NCI-H2081 treated with DMSO at 0.1 percent for 48 hours (cell line): Measurements from ENCODE around the gene ZBTB37.
"Not testable (repeated sequence)": the region's sequence is repeated elsewhere in the genome, so short reads cannot be mapped to it uniquely, and the experiment has no call there.

Experiments
- DNase-seq: peaks from one replicate; lab custom pipeline; 2025; lab: John Stamatoyannopoulos, UW

ZBTB37 gene

DNA sequence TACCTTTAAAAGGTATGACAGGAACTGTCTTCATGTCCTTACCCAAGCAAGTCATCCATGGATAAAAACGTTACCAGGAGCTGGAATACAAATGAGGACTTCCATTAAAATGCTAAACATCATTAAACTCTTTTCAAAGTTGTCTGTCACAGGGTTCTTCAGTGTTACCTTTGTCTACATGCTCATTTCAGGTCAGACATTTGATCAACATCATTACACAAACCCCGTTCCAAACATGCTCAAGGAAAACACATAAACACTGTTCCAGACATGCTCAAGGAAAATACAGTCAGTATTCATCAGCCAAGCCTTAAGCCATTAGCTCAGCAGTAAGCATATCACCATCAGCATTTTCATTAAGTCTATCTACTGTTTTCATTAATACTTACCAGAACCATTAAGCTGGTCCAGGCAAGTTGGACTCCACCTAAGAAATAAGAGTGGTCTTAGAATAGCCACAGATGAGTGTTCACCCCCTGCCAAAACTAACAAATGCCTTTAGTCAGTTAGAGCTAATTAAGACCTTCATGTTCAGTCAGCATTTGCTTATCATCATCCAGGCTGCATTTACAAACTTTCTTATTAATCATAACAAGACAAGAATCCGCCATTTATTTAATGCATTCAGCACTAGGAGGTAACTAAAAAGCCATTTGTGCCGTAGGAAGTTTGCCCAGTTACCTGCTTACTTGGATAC, 2.6 kb upstream of the ZBTB37 start:
- no peak for DNase-seq

GRCh38 chr1:173866413-173867115, 1.6 kb upstream of the ZBTB37 start:
- no peak for DNase-seq

GRCh38 chr1:173867141-173867752, 933 bp upstream of the ZBTB37 start:
- no peak for DNase-seq

DNA sequence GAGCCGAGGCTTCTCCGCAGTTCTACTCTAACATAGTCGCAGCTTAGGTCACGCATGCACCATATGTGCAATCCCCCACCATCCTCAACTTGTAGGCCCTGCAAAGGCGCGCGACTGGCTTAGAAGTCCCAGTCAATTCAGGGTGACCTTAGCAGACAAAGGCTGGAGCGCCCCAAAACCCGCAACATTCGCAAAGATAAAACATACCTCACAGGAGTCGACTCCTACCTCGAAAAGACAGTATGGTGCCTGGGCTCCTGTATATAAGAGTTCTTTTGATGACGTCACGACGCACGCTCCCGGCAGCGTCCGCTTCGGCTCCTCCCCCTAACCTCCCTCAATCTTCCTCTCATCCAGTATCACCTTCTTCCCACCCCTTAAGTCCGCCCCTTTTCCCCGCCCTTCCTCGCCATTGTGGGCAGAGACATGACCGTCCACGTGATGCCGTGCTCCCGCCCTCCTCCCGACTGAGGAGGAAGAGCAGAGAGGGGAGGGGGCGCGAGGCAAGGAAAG, 371 bp upstream of the ZBTB37 start, which contains the start of gene GAS5:
Gene GAS5, minus strand, starts transcription at position 237 of the 513 bp plus-strand sequence.
- peak; percentile 97 for DNase-seq

GRCh38 chr1:173869021-173869359, 810 bp downstream of the ZBTB37 start:
- no peak for DNase-seq

DNA sequence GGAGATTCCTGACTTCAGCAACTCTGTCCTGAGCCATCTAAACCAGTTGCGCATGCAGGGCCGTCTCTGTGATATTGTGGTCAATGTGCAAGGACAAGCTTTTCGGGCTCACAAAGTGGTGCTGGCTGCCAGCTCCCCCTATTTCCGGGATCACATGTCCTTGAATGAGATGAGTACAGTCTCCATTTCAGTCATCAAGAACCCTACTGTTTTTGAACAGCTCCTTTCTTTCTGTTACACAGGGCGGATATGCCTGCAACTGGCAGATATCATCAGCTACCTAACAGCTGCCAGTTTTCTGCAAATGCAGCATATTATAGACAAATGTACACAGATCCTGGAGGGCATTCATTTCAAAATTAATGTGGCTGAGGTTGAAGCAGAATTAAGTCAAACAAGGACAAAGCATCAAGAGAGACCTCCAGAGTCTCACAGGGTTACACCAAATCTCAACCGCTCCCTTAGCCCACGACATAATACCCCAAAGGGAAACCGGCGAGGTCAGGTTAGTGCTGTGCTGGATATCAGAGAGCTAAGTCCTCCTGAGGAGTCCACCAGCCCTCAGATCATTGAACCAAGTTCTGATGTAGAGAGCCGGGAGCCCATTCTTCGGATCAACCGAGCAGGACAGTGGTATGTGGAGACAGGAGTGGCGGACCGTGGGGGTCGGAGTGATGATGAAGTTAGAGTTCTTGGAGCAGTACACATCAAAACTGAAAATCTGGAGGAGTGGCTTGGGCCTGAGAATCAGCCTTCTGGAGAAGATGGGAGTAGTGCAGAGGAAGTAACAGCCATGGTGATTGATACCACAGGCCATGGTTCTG, 2.3 kb downstream of the ZBTB37 start:
- peak; percentile 25 for DNase-seq

DNA sequence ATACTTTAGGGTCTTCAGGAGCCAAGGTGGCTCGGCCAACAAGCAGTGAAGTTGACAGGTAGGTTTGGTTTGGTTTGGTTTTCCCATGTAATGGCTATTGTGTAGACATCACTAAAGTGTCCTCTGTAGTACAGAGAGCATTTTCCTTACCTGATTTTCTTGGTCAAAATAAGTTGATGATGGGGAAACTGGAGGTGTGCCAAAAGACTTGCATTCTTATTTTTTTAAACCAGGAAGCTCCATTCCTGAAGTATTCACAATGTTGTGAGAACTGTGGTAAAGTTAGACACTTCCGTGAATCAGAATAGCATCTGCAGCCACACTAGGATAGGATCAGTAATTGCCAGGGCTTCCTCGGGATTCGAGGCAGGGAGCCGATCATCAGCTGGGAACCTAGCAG, 2.9 kb downstream of the ZBTB37 start:
- no peak for DNase-seq

DNA sequence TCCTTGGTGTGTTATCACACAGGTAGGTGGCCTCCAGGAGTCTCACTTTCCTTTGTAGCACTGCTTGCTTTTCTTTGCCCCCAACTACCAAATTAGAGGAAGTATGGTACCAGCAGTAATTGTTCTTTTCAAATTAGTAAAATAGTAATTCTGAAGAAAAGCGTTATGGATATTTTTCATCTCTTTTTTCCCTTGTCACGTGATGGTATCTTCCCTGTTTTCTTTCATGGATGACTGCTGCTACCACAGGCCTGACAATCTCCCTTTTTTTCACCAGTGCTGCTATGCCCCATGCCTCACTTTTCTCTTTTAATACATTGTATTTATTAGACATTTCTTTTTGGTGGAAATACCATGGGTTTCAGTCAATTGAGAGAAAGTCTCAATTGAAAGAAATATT, 3.3 kb downstream of the ZBTB37 start:
- DNase-seq = no peak

DNA sequence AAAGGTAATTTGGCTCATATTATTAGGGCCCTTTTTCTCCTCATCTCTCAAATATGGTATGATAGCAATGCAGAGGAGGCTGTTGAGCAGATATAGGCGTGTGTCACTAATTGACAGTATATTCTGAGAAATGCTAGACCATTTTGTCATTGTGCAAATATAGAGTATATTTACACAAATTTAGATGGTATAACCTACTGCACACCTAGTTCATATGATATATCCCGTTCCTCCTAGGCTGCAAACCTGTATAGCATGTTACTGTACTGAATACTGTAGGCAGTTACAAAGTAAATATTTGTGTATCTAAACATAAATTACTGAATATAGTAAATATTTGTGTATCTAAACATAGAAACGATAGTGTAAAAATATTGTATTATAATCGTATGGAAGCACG, 8.6 kb downstream of the ZBTB37 start:
- DNase-seq = no peak

GRCh38 chr1:173878251-173878650, 10.1 kb downstream of the ZBTB37 start:
- DNase-seq = no peak

DNA sequence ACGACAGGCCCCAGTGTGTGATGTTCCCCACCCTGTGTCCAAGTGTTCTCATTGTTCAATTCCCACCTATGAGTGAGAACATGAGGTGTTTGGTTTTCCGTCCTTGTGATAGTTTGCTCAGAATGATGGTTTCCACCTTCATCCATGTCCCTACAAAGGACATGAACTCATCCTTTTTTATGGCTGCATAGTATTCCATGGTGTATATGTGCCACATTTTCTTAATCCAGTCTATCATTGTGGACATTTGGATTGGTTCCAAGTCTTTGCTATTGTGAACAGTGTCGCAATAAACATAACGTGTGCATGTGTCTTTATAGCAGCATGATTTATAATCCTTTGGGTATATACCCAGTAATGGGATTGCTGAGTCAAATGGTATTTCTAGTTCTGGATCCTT, 12.9 kb downstream of the ZBTB37 start:
- not testable (repeated sequence) for DNase-seq

GRCh38 chr1:173884701-173885100, 16.5 kb downstream of the ZBTB37 start:
- DNase-seq = no peak

- no peak for DNase-seq
Measured at GRCh38 chr1:173886746-173887611, 18.8 kb downstream of the ZBTB37 start.

DNA sequence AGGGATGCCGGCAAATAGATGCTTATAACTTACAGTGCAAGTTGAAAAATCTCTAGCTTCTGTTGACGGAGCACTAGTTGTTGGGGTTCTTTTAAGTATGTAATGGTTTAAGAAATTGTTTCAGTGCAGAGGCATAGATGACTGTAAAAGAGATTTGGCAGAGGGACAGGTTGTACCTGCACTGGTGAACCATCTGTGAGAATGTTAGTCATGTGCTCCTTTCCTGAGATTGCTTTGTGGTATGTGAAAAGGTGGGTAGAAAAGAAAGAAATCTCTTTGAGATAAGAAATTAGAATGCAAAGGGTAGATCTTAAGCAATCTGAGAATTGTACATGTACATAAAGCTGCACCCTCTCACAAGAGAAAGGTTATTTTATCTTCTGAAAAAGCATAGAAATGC, 19.4 kb downstream of the ZBTB37 start:
- no peak for DNase-seq

DNA sequence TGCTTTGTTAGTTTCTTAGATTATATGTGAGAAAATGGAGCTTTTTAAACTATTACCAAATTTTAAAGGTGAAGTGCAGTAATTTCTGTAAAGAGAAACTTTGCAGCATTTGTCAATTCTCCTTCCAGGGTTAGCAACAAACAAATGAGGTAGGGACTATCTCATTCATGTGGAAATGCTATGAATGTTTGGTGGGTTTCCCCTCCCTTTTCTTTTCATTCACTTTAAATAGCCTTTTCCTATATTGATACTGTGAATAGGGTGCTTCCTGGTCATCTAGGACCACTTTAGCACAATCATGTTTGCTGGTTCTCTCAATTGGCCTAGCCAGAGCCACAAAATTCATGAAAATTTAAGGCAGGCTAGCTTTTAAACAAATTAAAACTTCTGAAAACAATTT, 20.6 kb downstream of the ZBTB37 start:
- DNase-seq = no peak

DNA sequence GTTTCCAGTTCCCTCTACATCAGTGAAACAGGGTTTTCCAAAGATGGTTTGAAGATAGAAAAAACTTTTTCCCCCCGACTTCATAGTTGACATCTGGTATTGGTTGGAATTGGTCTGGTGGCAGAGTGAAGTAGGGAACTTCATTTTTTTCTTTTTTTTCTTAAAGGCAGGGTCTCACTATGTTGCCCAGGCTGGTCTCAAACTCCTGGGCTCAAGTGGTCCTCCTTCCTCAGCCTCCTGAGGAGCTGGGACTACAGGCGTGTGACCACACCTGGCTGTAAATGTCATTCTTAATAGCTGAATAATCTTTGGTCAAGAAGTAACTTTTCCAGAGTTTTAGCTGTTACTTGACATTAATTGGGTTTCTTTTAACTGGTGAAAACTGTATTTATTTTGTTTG, 21.7 kb downstream of the ZBTB37 start:
- DNase-seq = no peak

- DNase-seq = no peak
Measured at GRCh38 chr1:173893611-173894010, 25.4 kb downstream of the ZBTB37 start.

- DNase-seq = no peak
Measured at GRCh38 chr1:173894189-173894588, 26.0 kb downstream of the ZBTB37 start.

DNA sequence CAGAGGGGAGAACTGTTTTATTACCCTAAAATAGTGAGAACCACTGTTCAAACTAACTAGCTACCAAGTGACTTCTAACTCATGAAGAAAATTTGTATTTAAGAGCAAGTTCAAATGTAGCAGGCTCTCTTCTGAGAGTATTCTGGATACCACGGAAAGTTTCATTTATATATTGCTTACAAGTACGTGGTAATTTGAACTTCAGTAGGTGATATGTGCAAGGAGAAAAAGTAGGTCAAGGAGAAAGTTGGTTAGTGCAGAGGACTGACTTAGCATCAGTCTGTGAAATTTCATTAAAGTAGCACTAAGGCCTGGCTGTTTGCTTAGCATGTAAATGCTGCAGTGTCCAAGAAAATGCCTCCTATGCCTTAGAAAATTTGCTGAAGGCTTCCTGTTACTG, 32.2 kb downstream of the ZBTB37 start:
- DNase-seq = no peak

- DNase-seq = no peak
Measured at GRCh38 chr1:173900992-173901391, 32.8 kb downstream of the ZBTB37 start.

DNA sequence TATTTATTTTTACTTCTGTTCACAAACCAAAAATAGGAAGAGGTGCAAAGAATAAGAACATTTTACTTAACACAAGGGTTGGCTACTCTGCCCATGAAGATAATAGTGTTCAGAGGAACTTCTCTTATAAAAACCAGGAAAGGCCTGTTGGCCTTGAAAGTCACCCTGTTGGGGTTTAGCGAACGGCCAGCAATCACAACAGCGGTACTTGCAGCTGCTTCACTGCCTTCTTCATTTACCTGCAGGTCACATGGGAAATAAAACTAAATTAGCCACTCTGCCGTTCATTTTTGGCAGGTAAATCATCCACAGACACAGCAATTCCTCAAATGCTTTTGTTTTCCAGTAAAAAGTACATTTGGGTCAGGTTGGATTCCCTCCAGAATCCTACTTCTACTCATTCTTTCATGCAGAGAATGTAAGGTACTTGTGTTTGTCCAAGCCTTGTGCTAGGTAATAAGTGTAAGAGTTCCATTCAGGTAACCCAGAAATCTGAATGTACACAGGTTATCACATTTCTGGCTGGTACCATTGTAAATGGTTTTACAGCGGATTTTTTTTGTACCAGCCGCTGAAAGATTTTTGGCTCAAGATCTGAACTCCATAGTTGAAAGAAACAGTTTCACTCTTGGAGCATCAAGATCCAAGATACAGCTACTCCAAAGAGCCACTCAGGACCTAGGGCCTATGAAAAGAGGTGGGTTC, 35.8 kb downstream of the ZBTB37 start:
- DNase-seq = no peak
